Measurements from ENCODE around the gene PTH.

The PTH gene

GRCh38 chr11:13495929-13496328 is at the start of gene PTH:
Gene PTH, minus strand, starts transcription at chr11:13495997. Its CDS starts 3,142 bp downstream, at chr11:13492855.
- ATAC-seq, result no peak
- no peak for DNase-seq
- peaks cover 0 to 8% of the 10 kb centered on the region in 2 donors for H3K9me3 Mint-ChIP-seq

GRCh38 chr11:13538044-13538443 is 42.2 kb upstream of the PTH start:
- DNase-seq (no peak), ATAC-seq (no peak)
- H3K9me3 Mint-ChIP-seq, result peaks cover 21 to 49% of the 10 kb centered on the region in 2 donors
- no peaks in the 10 kb centered on the region for H3K27me3 Mint-ChIP-seq
- H3K27ac Mint-ChIP-seq, result no peak overlapping the region
- no peak overlapping the region for H3K4me3 Mint-ChIP-seq
- H3K4me1 Mint-ChIP-seq, result no peaks in the 10 kb centered on the region

More at GRCh38 chr11:13495929-13496328, at the start of gene PTH:
- peaks cover 19% of the 10 kb centered on the region for H3K27me3 Mint-ChIP-seq
- no peaks in the 10 kb centered on the region for H3K4me1 Mint-ChIP-seq
- no peak within 1 kb of the TSS for H3K27ac Mint-ChIP-seq
- no peak within 1 kb of the TSS for H3K4me3 Mint-ChIP-seq

GRCh38 chr11:13535819-13536218 is 40.0 kb upstream of the PTH start:
- DNase-seq (no peak), ATAC-seq (no peak)
- no peaks in the 10 kb centered on the region for H3K4me1 Mint-ChIP-seq
- H3K9me3 Mint-ChIP-seq, result peaks cover 26 to 48% of the 10 kb centered on the region in 2 donors
- H3K4me3 Mint-ChIP-seq, result no peak overlapping the region
- no peaks in the 10 kb centered on the region for H3K27me3 Mint-ChIP-seq
- H3K27ac Mint-ChIP-seq, result no peak overlapping the region

- Mint-ChIP-seq H3K27ac (no peak overlapping the region), H3K9me3 (peaks cover 26 to 52% of the 10 kb centered on the region in 2 donors), H3K4me3 (no peak overlapping the region), H3K27me3 (no peaks in the 10 kb centered on the region), H3K4me1 (no peaks in the 10 kb centered on the region)
- DNase-seq (no peak), ATAC-seq (no peak)
Observed at GRCh38 chr11:13534358-13534757, 38.6 kb upstream of the PTH start.

- no peak for DNase-seq
- H3K27me3 Mint-ChIP-seq, result no peaks in the 10 kb centered on the region
- no peak overlapping the region for H3K4me3 Mint-ChIP-seq
- H3K9me3 Mint-ChIP-seq, result peaks cover 0 to 4% of the 10 kb centered on the region in 2 donors
- ATAC-seq, result no peak
- no peak overlapping the region for H3K27ac Mint-ChIP-seq
- H3K4me1 Mint-ChIP-seq, result no peaks in the 10 kb centered on the region
Observed at GRCh38 chr11:13525257-13525656, 29.5 kb upstream of the PTH start.

- no peak overlapping the region for H3K27ac Mint-ChIP-seq
- H3K9me3 Mint-ChIP-seq, result peaks cover 0 to 8% of the 10 kb centered on the region in 2 donors
- DNase-seq (no peak), ATAC-seq (no peak)
- H3K4me3 Mint-ChIP-seq, result no peak overlapping the region
- H3K4me1 Mint-ChIP-seq, result no peaks in the 10 kb centered on the region
- peaks cover 17% of the 10 kb centered on the region for H3K27me3 Mint-ChIP-seq
Observed at GRCh38 chr11:13503393-13503792, 7.6 kb upstream of the PTH start.

- ATAC-seq (no peak), DNase-seq (no peak)
- no peaks in the 10 kb centered on the region for H3K4me1 Mint-ChIP-seq
- peaks cover 0 to 8% of the 10 kb centered on the region in 2 donors for H3K9me3 Mint-ChIP-seq
- peaks cover 17% of the 10 kb centered on the region for H3K27me3 Mint-ChIP-seq
- no peak overlapping the region for H3K27ac Mint-ChIP-seq
- no peak overlapping the region for H3K4me3 Mint-ChIP-seq
Observed at GRCh38 chr11:13502492-13502891, 6.7 kb upstream of the PTH start.

- DNase-seq (no peak), ATAC-seq (no peak)
- Mint-ChIP-seq H3K27me3 (peaks cover 10% of the 10 kb centered on the region), H3K4me3 (no peak overlapping the region), H3K4me1 (no peaks in the 10 kb centered on the region), H3K9me3 (no peaks in the 10 kb centered on the region), H3K27ac (no peak overlapping the region)
Observed at GRCh38 chr11:13494051-13494450, 1.7 kb downstream of the PTH start.

GRCh38 chr11:13487661-13488030 is 8.2 kb downstream of the PTH start:
- H3K9me3 Mint-ChIP-seq, result no peaks in the 10 kb centered on the region
- DNase-seq (peak; percentile 21 to 22), ATAC-seq (peak; percentile 81)
- H3K4me1 Mint-ChIP-seq, result peaks cover 7% of the 10 kb centered on the region
- peak overlapping the region; percentile 57 to 64 for H3K4me3 Mint-ChIP-seq
- peaks cover 7% of the 10 kb centered on the region for H3K27me3 Mint-ChIP-seq
- H3K27ac Mint-ChIP-seq, result peak overlapping the region in 1 of 2 donors; percentile 58

GRCh38 chr11:13486926-13487660 is 8.7 kb downstream of the PTH start:
- peaks cover 7% of the 10 kb centered on the region for H3K4me1 Mint-ChIP-seq
- DNase-seq (peak; percentile 70 to 75), ATAC-seq (peak; percentile 94)
- no peak overlapping the region for H3K27ac Mint-ChIP-seq
- H3K27me3 Mint-ChIP-seq, result peaks cover 10% of the 10 kb centered on the region
- H3K9me3 Mint-ChIP-seq, result no peaks in the 10 kb centered on the region
- peak overlapping the region; percentile 57 to 64 for H3K4me3 Mint-ChIP-seq

GRCh38 chr11:13480198-13480597 is 15.6 kb downstream of the PTH start:
- Mint-ChIP-seq H3K27ac (no peak overlapping the region), H3K27me3 (peaks cover 26% of the 10 kb centered on the region), H3K4me3 (no peak overlapping the region), H3K9me3 (no peaks in the 10 kb centered on the region), H3K4me1 (no peaks in the 10 kb centered on the region)
- ATAC-seq (no peak), DNase-seq (no peak)

- H3K27me3 Mint-ChIP-seq, result peaks cover 26% of the 10 kb centered on the region
- H3K9me3 Mint-ChIP-seq, result no peaks in the 10 kb centered on the region
- no peaks in the 10 kb centered on the region for H3K4me1 Mint-ChIP-seq
- H3K27ac Mint-ChIP-seq, result no peak overlapping the region
- DNase-seq, result no peak
- no peak for ATAC-seq
- no peak overlapping the region for H3K4me3 Mint-ChIP-seq
Observed at GRCh38 chr11:13479688-13480087, 16.1 kb downstream of the PTH start.

GRCh38 chr11:13475091-13475490 is 20.7 kb downstream of the PTH start:
- ATAC-seq (no peak), DNase-seq (no peak)
- no peaks in the 10 kb centered on the region for H3K4me1 Mint-ChIP-seq
- H3K27me3 Mint-ChIP-seq, result peaks cover 21% of the 10 kb centered on the region
- H3K27ac Mint-ChIP-seq, result no peak overlapping the region
- H3K9me3 Mint-ChIP-seq, result no peaks in the 10 kb centered on the region
- no peak overlapping the region for H3K4me3 Mint-ChIP-seq

GRCh38 chr11:13473013-13473722 is 22.6 kb downstream of the PTH start:
- Mint-ChIP-seq H3K27me3 (peaks cover 24% of the 10 kb centered on the region), H3K9me3 (no peaks in the 10 kb centered on the region), H3K4me3 (no peak overlapping the region), H3K4me1 (no peaks in the 10 kb centered on the region), H3K27ac (no peak overlapping the region)
- no peak for DNase-seq
- ATAC-seq, result no peak

- Mint-ChIP-seq H3K27ac (no peak overlapping the region), H3K27me3 (peaks cover 17% of the 10 kb centered on the region), H3K9me3 (no peaks in the 10 kb centered on the region), H3K4me1 (peaks cover 4% of the 10 kb centered on the region), H3K4me3 (no peak overlapping the region)
- no peak for ATAC-seq
- DNase-seq, result no peak
Observed at GRCh38 chr11:13468750-13469149, 27.0 kb downstream of the PTH start.

GRCh38 chr11:13465909-13466371 is 29.9 kb downstream of the PTH start:
- H3K9me3 Mint-ChIP-seq, result no peaks in the 10 kb centered on the region
- peaks cover 23% of the 10 kb centered on the region for H3K4me1 Mint-ChIP-seq
- ATAC-seq, result no peak
- no peak overlapping the region for H3K27ac Mint-ChIP-seq
- H3K4me3 Mint-ChIP-seq, result no peak overlapping the region
- peaks cover 17% of the 10 kb centered on the region for H3K27me3 Mint-ChIP-seq
- DNase-seq, result no peak

All from stimulated activated naive CD8-positive, alpha-beta T cell treated with anti-CD3 and anti-CD28 coated beads, Interleukin-15, amount 100 ng/mL, for 72 hours (primary cell).